HG03521 (cell line): ENCODE measurements around the gene NDUFB4.
"Not testable (repeated sequence)": the region's sequence is repeated elsewhere in the genome, so short reads cannot be mapped to it uniquely, and the experiment has no call there.

Source experiments
- ATAC-seq: cut with Tn5 transposase; IDR thresholded peaks from one replicate; pipeline ENCODE4 v1.9.1; 2021; ENCODE audit warnings: mild to moderate bottlenecking, moderate library complexity; ENCODE audit not compliant: unreplicated experiment

The NDUFB4 gene

GRCh38 chr3:120636795-120637401 is 40.8 kb downstream of the NDUFB4 start:
- ATAC-seq: no peak

GRCh38 chr3:120637851-120638559 is 41.9 kb downstream of the NDUFB4 start:
- no peak for ATAC-seq

- not testable (repeated sequence) for ATAC-seq
Measured at GRCh38 chr3:120638820-120639219, 42.7 kb downstream of the NDUFB4 start.

GRCh38 chr3:120640231-120640630 is 44.1 kb downstream of the NDUFB4 start:
- no peak for ATAC-seq

- ATAC-seq: no peak
Measured at GRCh38 chr3:120641696-120642246, 45.6 kb downstream of the NDUFB4 start.

- ATAC-seq: peak; percentile 56
Measured at GRCh38 chr3:120642368-120642948, 46.3 kb downstream of the NDUFB4 start.

- ATAC-seq: no peak
Measured at GRCh38 chr3:120645083-120645845, 49.1 kb downstream of the NDUFB4 start.

- no peak for ATAC-seq
Measured at GRCh38 chr3:120646771-120647432, 50.8 kb downstream of the NDUFB4 start.

GRCh38 chr3:120648290-120648689 is 52.2 kb downstream of the NDUFB4 start:
- no peak for ATAC-seq

GRCh38 chr3:120649830-120650233 is 53.7 kb downstream of the NDUFB4 start:
- no peak for ATAC-seq

GRCh38 chr3:120650311-120650710 is 54.2 kb downstream of the NDUFB4 start:
- no peak for ATAC-seq
